IgD-negative memory B cell (primary cell): ENCODE measurements around the gene SIL1. TPM values are rescaled to one million over a fixed set of nuclear protein-coding genes. Genes with fewer than 3 reads are reported as not detected.
"Not testable (repeated sequence)": the region's sequence is repeated elsewhere in the genome, so short reads cannot be mapped to it uniquely, and the experiment has no call there.

Experiments
- H3K27ac Mint-ChIP-seq, 3 donors: one replicate each; pipeline ENCODE4 v1.8.0; 2020 to 2022; ENCODE audit warnings: mild to moderate bottlenecking in 3 of 3, mixed read lengths in 3 of 3, moderate library complexity in 1 of 3
- H3K27me3 Mint-ChIP-seq: one replicate; pipeline ENCODE4 v1.8.0; 2021; ENCODE audit warnings: mixed read lengths
- H3K36me3 Mint-ChIP-seq: one replicate; pipeline ENCODE4 v1.8.0; 2020; ENCODE audit warnings: mild to moderate bottlenecking, mixed read lengths
- H3K4me1 Mint-ChIP-seq, 3 donors: one replicate each; pipeline ENCODE4 v1.8.0; 2020 to 2022; ENCODE audit warnings: mixed read lengths in 3 of 3, mild to moderate bottlenecking in 1 of 3
- H3K4me3 Mint-ChIP-seq, 4 donors: one replicate each; pipeline ENCODE4 v1.8.0; 2020 to 2022; ENCODE audit warnings: mild to moderate bottlenecking in 4 of 4, mixed read lengths in 4 of 4, moderate library complexity in 3 of 4
- H3K9me3 Mint-ChIP-seq, 3 donors: one replicate each; pipeline ENCODE4 v1.8.0; 2020 to 2021; ENCODE audit warnings: mixed read lengths in 3 of 3, mild to moderate bottlenecking in 1 of 3
- polyA plus RNA-seq: library from polyadenylated mRNA; unstranded; fragments of 300-500 nt; fragmentation: Illumina TruSeq; gene quantifications from one replicate; pipeline ENCODE4 v1.2.3, GENCODE V29; 2021

SIL1 gene
- 17.9 TPM for polyA plus RNA-seq

- peak within 1 kb of the TSS; percentile 87 to 97 (median 92) for H3K4me3 Mint-ChIP-seq
- peaks cover 10% of the 10 kb centered on the region for H3K36me3 Mint-ChIP-seq
- H3K27ac Mint-ChIP-seq: peak within 1 kb of the TSS; percentile 85 to 97 (median 91)
- H3K9me3 Mint-ChIP-seq: no peaks in the 10 kb centered on the region
- peaks cover 17 to 33% (median 24%) of the 10 kb centered on the region in 3 donors for H3K4me1 Mint-ChIP-seq
- no peaks in the 10 kb centered on the region for H3K27me3 Mint-ChIP-seq
Observed at GRCh38 chr5:139197710-139198669, at the start of gene SIL1. SIL1 (minus strand) TSS chr5:139198368; CDS start chr5:139127843, 70,525 bp downstream.

GRCh38 chr5:139246394-139246793, 48.2 kb upstream of the SIL1 start:
- Mint-ChIP-seq H3K9me3 (no peaks in the 10 kb centered on the region), H3K36me3 (no peaks in the 10 kb centered on the region), H3K4me3 (no peak overlapping the region), H3K27ac (no peak overlapping the region), H3K27me3 (peaks cover 2% of the 10 kb centered on the region), H3K4me1 (peaks cover 3 to 5% (median 3%) of the 10 kb centered on the region in 3 donors)

GRCh38 chr5:139245637-139246339, 47.6 kb upstream of the SIL1 start:
- no peak overlapping the region for H3K4me3 Mint-ChIP-seq
- no peaks in the 10 kb centered on the region for H3K36me3 Mint-ChIP-seq
- no peaks in the 10 kb centered on the region for H3K4me1 Mint-ChIP-seq
- H3K9me3 Mint-ChIP-seq: no peaks in the 10 kb centered on the region
- H3K27me3 Mint-ChIP-seq: peaks cover 2% of the 10 kb centered on the region
- no peak overlapping the region for H3K27ac Mint-ChIP-seq

- Mint-ChIP-seq H3K27me3 (peaks cover 2% of the 10 kb centered on the region), H3K4me3 (no peak overlapping the region), H3K36me3 (no peaks in the 10 kb centered on the region), H3K9me3 (no peaks in the 10 kb centered on the region), H3K4me1 (peaks cover 0 to 1% (median 0%) of the 10 kb centered on the region in 3 donors), H3K27ac (no peak overlapping the region)
Observed at GRCh38 chr5:139243425-139243970, 45.3 kb upstream of the SIL1 start.

GRCh38 chr5:139241139-139241538, 43.0 kb upstream of the SIL1 start:
- peaks cover 0 to 1% (median 0%) of the 10 kb centered on the region in 3 donors for H3K4me1 Mint-ChIP-seq
- H3K36me3 Mint-ChIP-seq: no peaks in the 10 kb centered on the region
- peaks cover 0 to 2% (median 0%) of the 10 kb centered on the region in 3 donors for H3K9me3 Mint-ChIP-seq
- no peak overlapping the region for H3K27ac Mint-ChIP-seq
- peaks cover 2% of the 10 kb centered on the region for H3K27me3 Mint-ChIP-seq
- no peak overlapping the region for H3K4me3 Mint-ChIP-seq

- Mint-ChIP-seq H3K4me1 (peaks cover 0 to 3% (median 0%) of the 10 kb centered on the region in 3 donors), H3K9me3 (peaks cover 0 to 3% (median 0%) of the 10 kb centered on the region in 3 donors), H3K27ac (no peak overlapping the region), H3K36me3 (no peaks in the 10 kb centered on the region), H3K4me3 (no peak overlapping the region), H3K27me3 (no peaks in the 10 kb centered on the region)
Observed at GRCh38 chr5:139236479-139236878, 38.3 kb upstream of the SIL1 start.

- H3K9me3 Mint-ChIP-seq: peaks cover 0 to 3% (median 0%) of the 10 kb centered on the region in 3 donors
- H3K36me3 Mint-ChIP-seq: no peaks in the 10 kb centered on the region
- H3K4me1 Mint-ChIP-seq: peaks cover 0 to 4% (median 0%) of the 10 kb centered on the region in 3 donors
- no peak overlapping the region for H3K4me3 Mint-ChIP-seq
- H3K27me3 Mint-ChIP-seq: no peaks in the 10 kb centered on the region
- no peak overlapping the region for H3K27ac Mint-ChIP-seq
Observed at GRCh38 chr5:139232147-139232724, 34.1 kb upstream of the SIL1 start.

- Mint-ChIP-seq H3K4me1 (peaks cover 0 to 4% (median 0%) of the 10 kb centered on the region in 3 donors), H3K27me3 (peaks cover 4% of the 10 kb centered on the region), H3K4me3 (no peak overlapping the region), H3K27ac (no peak overlapping the region), H3K9me3 (no peaks in the 10 kb centered on the region), H3K36me3 (no peaks in the 10 kb centered on the region)
Observed at GRCh38 chr5:139228201-139228803, 30.1 kb upstream of the SIL1 start.

- Mint-ChIP-seq H3K4me3 (no peak overlapping the region), H3K9me3 (no peaks in the 10 kb centered on the region), H3K27me3 (peaks cover 7% of the 10 kb centered on the region), H3K4me1 (peaks cover 0 to 2% (median 0%) of the 10 kb centered on the region in 3 donors), H3K36me3 (no peaks in the 10 kb centered on the region), H3K27ac (no peak overlapping the region)
Observed at GRCh38 chr5:139226131-139226530, 28.0 kb upstream of the SIL1 start.

GRCh38 chr5:139223481-139223880, 25.3 kb upstream of the SIL1 start:
- Mint-ChIP-seq H3K36me3 (no peaks in the 10 kb centered on the region), H3K27me3 (peaks cover 7% of the 10 kb centered on the region), H3K4me3 (no peak overlapping the region)

GRCh38 chr5:139222346-139222745, 24.2 kb upstream of the SIL1 start:
- Mint-ChIP-seq H3K27me3 (peaks cover 7% of the 10 kb centered on the region), H3K4me3 (no peak overlapping the region), H3K9me3 (no peaks in the 10 kb centered on the region), H3K36me3 (no peaks in the 10 kb centered on the region), H3K27ac (no peak overlapping the region), H3K4me1 (no peaks in the 10 kb centered on the region)

More at GRCh38 chr5:139223481-139223880, 25.3 kb upstream of the SIL1 start:
- Mint-ChIP-seq H3K4me1 (peaks cover 0 to under 1% (median 0%) of the 10 kb centered on the region in 3 donors), H3K9me3 (no peaks in the 10 kb centered on the region), H3K27ac (no peak overlapping the region)

- not testable (repeated sequence) for H3K9me3 Mint-ChIP-seq, H3K36me3 Mint-ChIP-seq, H3K27me3 Mint-ChIP-seq, H3K27ac Mint-ChIP-seq, H3K4me1 Mint-ChIP-seq, H3K4me3 Mint-ChIP-seq
Observed at GRCh38 chr5:139218038-139218437, 19.9 kb upstream of the SIL1 start.

GRCh38 chr5:139215107-139215975, 17.2 kb upstream of the SIL1 start:
- Mint-ChIP-seq H3K4me1 (peaks cover 0 to 2% (median 0%) of the 10 kb centered on the region in 3 donors), H3K27ac (no peak overlapping the region), H3K36me3 (no peaks in the 10 kb centered on the region), H3K27me3 (peaks cover 1% of the 10 kb centered on the region), H3K9me3 (peaks cover 0 to 2% (median 0%) of the 10 kb centered on the region in 3 donors), H3K4me3 (no peak overlapping the region)
